ENCODE results near the gene ARHGEF7.

The ARHGEF7 gene

GRCh38 chr13:111323950-111324651 lies 209.0 kb downstream of the ARHGEF7 start:
- DNase-seq (ENCODE audit: low read depth, low spot score), result no peak

GRCh38 chr13:111324736-111325135 lies 209.6 kb downstream of the ARHGEF7 start:
- DNase-seq (ENCODE audit: low read depth, low spot score), result no peak

GRCh38 chr13:111325146-111325890 lies 210.2 kb downstream of the ARHGEF7 start:
- no peak for DNase-seq (ENCODE audit: low read depth, low spot score)

- no peak for DNase-seq (ENCODE audit: low read depth, low spot score)
Observed at GRCh38 chr13:111325941-111326620, 211.0 kb downstream of the ARHGEF7 start.

- no peak for DNase-seq (ENCODE audit: low read depth, low spot score)
Observed at GRCh38 chr13:111326621-111326965, 211.5 kb downstream of the ARHGEF7 start.

- DNase-seq (ENCODE audit: low read depth, low spot score), result no peak
Observed at GRCh38 chr13:111326981-111327642, 212.0 kb downstream of the ARHGEF7 start.

- DNase-seq (ENCODE audit: low read depth, low spot score), result no peak
Observed at GRCh38 chr13:111327730-111328573, 212.8 kb downstream of the ARHGEF7 start.

- DNase-seq (ENCODE audit: low read depth, low spot score), result no peak
Observed at GRCh38 chr13:111328574-111329410, 213.7 kb downstream of the ARHGEF7 start.

GRCh38 chr13:111329641-111330040 lies 214.5 kb downstream of the ARHGEF7 start:
- no peak for DNase-seq (ENCODE audit: low read depth, low spot score)

GRCh38 chr13:111330066-111330610 lies 215.0 kb downstream of the ARHGEF7 start:
- DNase-seq (ENCODE audit: low read depth, low spot score), result no peak

- no peak for DNase-seq (ENCODE audit: low read depth, low spot score)
Observed at GRCh38 chr13:111335298-111335697, 220.2 kb downstream of the ARHGEF7 start.

- DNase-seq (ENCODE audit: low read depth, low spot score), result no peak
Observed at GRCh38 chr13:111336666-111337065, 221.6 kb downstream of the ARHGEF7 start.

- DNase-seq (ENCODE audit: low read depth, low spot score), result no peak
Observed at GRCh38 chr13:111337206-111337605, 222.1 kb downstream of the ARHGEF7 start.

GRCh38 chr13:111337741-111338140 lies 222.6 kb downstream of the ARHGEF7 start:
- no peak for DNase-seq (ENCODE audit: low read depth, low spot score)

GRCh38 chr13:111338841-111339240 lies 223.7 kb downstream of the ARHGEF7 start:
- no peak for DNase-seq (ENCODE audit: low read depth, low spot score)

- no peak for DNase-seq (ENCODE audit: low read depth, low spot score)
Observed at GRCh38 chr13:111339366-111340143, 224.4 kb downstream of the ARHGEF7 start.

- no peak for DNase-seq (ENCODE audit: low read depth, low spot score)
Observed at GRCh38 chr13:111341886-111342285, 226.8 kb downstream of the ARHGEF7 start.

GRCh38 chr13:111342721-111343120 lies 227.6 kb downstream of the ARHGEF7 start:
- no peak for DNase-seq (ENCODE audit: low read depth, low spot score)

- DNase-seq (ENCODE audit: low read depth, low spot score), result no peak
Observed at GRCh38 chr13:111343186-111343805, 228.2 kb downstream of the ARHGEF7 start.

Measured in brain pericyte (primary cell).